ENCODE data around the gene UNC5A. TPM values are rescaled to one million over a fixed set of nuclear protein-coding genes. Genes with fewer than 3 reads are reported as not detected.

Gene UNC5A
- polyA plus RNA-seq, 1 of the 3 experiments (the other 2 are of a cell fraction) = 0.46 TPM

GRCh38 chr5:176851871-176852658 is 41.7 kb downstream of the UNC5A start:
- ChIA-PET POLR2A (interaction anchor here (1.5 kb wide), 1 partner anchor 12 kb away, joined by 4 read pairs; no protein-coding TSS in a partner anchor), CTCF (interaction anchor here (0.7 to 2.2 kb wide), 8 partner anchors 9 to 194 kb away, joined by 3 to 9 read pairs (median 4); no protein-coding TSS in a partner anchor)
- no peak overlapping the region for H3K27ac ChIP-seq (ENCODE audit: low read depth in 2 of 2, low read length in 1 of 2)
- no peak overlapping the region for H3K4me2 ChIP-seq
- no peak for TF ChIP-seq RFX5 (IDR thresholded peaks at IDR 0.05; ENCODE audit: low read length)
- no peak for TF ChIP-seq JUND (IDR thresholded peaks at IDR 0.05)
- no peak for TF ChIP-seq POLR2AphosphoS5 (IDR thresholded peaks at IDR 0.05; ENCODE audit: low read depth, low read length)
- TF ChIP-seq MEF2A (IDR thresholded peaks at IDR 0.05; ENCODE audit: borderline replicate concordance, low read depth) = no peak
- no peak for TF ChIP-seq NRF1 (IDR thresholded peaks at IDR 0.05; ENCODE audit: low read depth, low read length)
- no peak for TF ChIP-seq IRF3 (IDR thresholded peaks at IDR 0.05; ENCODE audit: low read depth, low read length)
- no peak for TF ChIP-seq TCF12 (IDR thresholded peaks at IDR 0.05)
- TF ChIP-seq GABPA (IDR thresholded peaks at IDR 0.05; ENCODE audit: low read depth) = no peak
- TF ChIP-seq USF2 (IDR thresholded peaks at IDR 0.05; ENCODE audit: borderline replicate concordance, low read depth, low read length) = no peak
- H3F3A ChIP-seq (replicated peaks; ENCODE audit: insufficient read depth) = no peaks in the 10 kb centered on the region
- H3K79me2 ChIP-seq (ENCODE audit: insufficient read depth) = no peaks in the 10 kb centered on the region
- H3K4me3 ChIP-seq (ENCODE audit: low read depth in 2 of 2, low read length in 1 of 2) = no peak overlapping the region
- no peaks in the 10 kb centered on the region for H4K20me1 ChIP-seq (ENCODE audit: insufficient read depth)
- no peaks in the 10 kb centered on the region for H3K9me3 ChIP-seq
- H3K9me2 ChIP-seq = no peaks in the 10 kb centered on the region
- WGBS (ENCODE audit: low lambda C conversion rate) = 63% methylated on average over 9 of the region's 17 CpGs
- H3K36me3 ChIP-seq (replicated peaks in 1 of 2; ENCODE audit: control insufficient read depth in 1 of 2, insufficient read depth in 2 of 2, low read length in 1 of 2) = no peaks in the 10 kb centered on the region
- H3K27me3 ChIP-seq (ENCODE audit: insufficient read depth) = no peaks in the 10 kb centered on the region
- no peak overlapping the region for H3K9ac ChIP-seq
- no peak overlapping the region for H2AFZ ChIP-seq (ENCODE audit: low read depth)
- no peak for DNase-seq
- peaks cover 0 to 18% of the 10 kb centered on the region in 2 experiments; a peak in 1 of 4 replicates for H3K4me1 ChIP-seq (ENCODE audit: control insufficient read depth in 1 of 2, insufficient read depth in 2 of 2, low read depth in 1 of 2, low read length in 1 of 2)

GRCh38 chr5:176853151-176853778 is 42.9 kb downstream of the UNC5A start:
- Histone ChIP-seq H3K79me2 (ENCODE audit: insufficient read depth) (no peaks in the 10 kb centered on the region), H3K9ac (no peak overlapping the region), H3K9me3 (no peaks in the 10 kb centered on the region), H3K27me3 (ENCODE audit: insufficient read depth) (no peaks in the 10 kb centered on the region), H3K4me1 (ENCODE audit: control insufficient read depth in 1 of 2, insufficient read depth in 2 of 2, low read depth in 1 of 2, low read length in 1 of 2) (peaks cover 0 to 16% of the 10 kb centered on the region in 2 experiments; a peak in 1 of 4 replicates), H3K36me3 (replicated peaks in 1 of 2; ENCODE audit: control insufficient read depth in 1 of 2, insufficient read depth in 2 of 2, low read length in 1 of 2) (no peaks in the 10 kb centered on the region), H3K27ac (ENCODE audit: low read depth in 2 of 2, low read length in 1 of 2) (no peak overlapping the region), H3K4me3 (ENCODE audit: low read depth in 2 of 2, low read length in 1 of 2) (no peak overlapping the region), H3F3A (replicated peaks; ENCODE audit: insufficient read depth) (no peaks in the 10 kb centered on the region), H3K9me2 (no peaks in the 10 kb centered on the region), H3K4me2 (no peak overlapping the region), H4K20me1 (ENCODE audit: insufficient read depth) (no peaks in the 10 kb centered on the region), H2AFZ (ENCODE audit: low read depth) (no peak overlapping the region)
- DNase-seq = no peak
- ChIA-PET CTCF (interaction anchor here (1.4 to 2.2 kb wide), 3 partner anchors 40 to 195 kb away, joined by 3 to 9 read pairs (median 5); no protein-coding TSS in a partner anchor), POLR2A (no interaction called here)
- 66% methylated on average over 11 of the region's 20 CpGs for WGBS (ENCODE audit: low lambda C conversion rate)
- TF ChIP-seq TAF1 (IDR thresholded peaks at IDR 0.05; ENCODE audit: borderline replicate concordance, low read depth, low read length) = no peak
- no peak for TF ChIP-seq FOSL2 (IDR thresholded peaks at IDR 0.05; ENCODE audit: borderline replicate concordance, low read depth)
- TF ChIP-seq EZH2phosphoT487 (IDR thresholded peaks at IDR 0.05; ENCODE audit: borderline replicate concordance, low read depth) = no peak
- no peak for TF ChIP-seq GATA2 (CRISPR knock-in tag; IDR thresholded peaks at IDR 0.05)
- no peak for TF ChIP-seq RXRA (IDR thresholded peaks at IDR 0.05; ENCODE audit: borderline replicate concordance, low read depth)
- TF ChIP-seq RFX5 (IDR thresholded peaks at IDR 0.05; ENCODE audit: low read length) = no peak
- TF ChIP-seq JUND (IDR thresholded peaks at IDR 0.05) = no peak
- TF ChIP-seq EP300 (IDR thresholded peaks at IDR 0.05; ENCODE audit: borderline replicate concordance in 1 of 2, low read depth in 1 of 2, low read length in 1 of 2) = no peak
- no peak for TF ChIP-seq RAD21 (IDR thresholded peaks at IDR 0.05; ENCODE audit: low read length)
- TF ChIP-seq ZBTB33 (IDR thresholded peaks at IDR 0.05; ENCODE audit: borderline replicate concordance, low read depth) = no peak
- TF ChIP-seq GABPA (IDR thresholded peaks at IDR 0.05; ENCODE audit: low read depth) = no peak
- no peak for TF ChIP-seq MAX (IDR thresholded peaks at IDR 0.05; ENCODE audit: low read depth)
- TF ChIP-seq SIN3A (IDR thresholded peaks at IDR 0.05; ENCODE audit: borderline replicate concordance, low read depth, low read length) = no peak
- TF ChIP-seq NRF1 (IDR thresholded peaks at IDR 0.05; ENCODE audit: low read depth, low read length) = no peak
- no peak for TF ChIP-seq IRF3 (IDR thresholded peaks at IDR 0.05; ENCODE audit: low read depth, low read length)
